SK-N-SH (cell line): ENCODE data around the gene SPRING1. TPM values are rescaled to one million over a fixed set of nuclear protein-coding genes. Genes with fewer than 3 reads are reported as not detected.

Source experiments
- CTCF ChIA-PET: fragments of 300-600, 350-600 bp; formaldehyde crosslinking; extraction: SDS; loops from one replicate; lab custom pipeline; 2021; lab: Yijun Ruan, JAX
- POLR2A ChIA-PET: fragments of 350-600 bp; sonication (Branson Sonifier 250); formaldehyde crosslinking; extraction: SDS; loops from one replicate; lab custom pipeline; 2020; ENCODE audit warnings: antibody characterized with exemption, inconsistent platforms; lab: Yijun Ruan, JAX
- DNase-seq: peaks from one replicate; pipeline ENCODE4 v3.0.0; 2012
- H2AFZ ChIP-seq: fragments of 200-600 bp; sonication (generic); 2 replicates; pipeline ENCODE4 v1.8.1; 2016; ENCODE audit warnings: antibody characterized with exemption, mild to moderate bottlenecking, low read depth
- H3F3A ChIP-seq: fragments of 200-600 bp; sonication (generic); replicated peaks from 2 replicates; pipeline ENCODE3; 2016; ENCODE audit warnings: antibody characterized with exemption, mild to moderate bottlenecking; ENCODE audit not compliant: insufficient read depth
- H3K27ac ChIP-seq, 2 experiments: fragments of 200-500 bp in 1 of 2; fragments of 200-600 bp in 1 of 2; sonication (Bioruptor generic) in 1 of 2; sonication (generic), shearing (Covaris generic) in 1 of 2; 2 replicates each; pipeline versions ENCODE4 v1.5.1 to v1.6.1; 2014 to 2016; ENCODE audit warnings: low read depth in 2 of 2, inconsistent platforms in 1 of 2, low read length in 1 of 2, mild to moderate bottlenecking in 1 of 2, mixed read lengths in 1 of 2
- H3K27me3 ChIP-seq: fragments of 200-600 bp; sonication (generic), shearing (Covaris generic); 2 replicates; pipeline ENCODE4 v1.6.1; 2016; ENCODE audit warnings: mixed run types; ENCODE audit not compliant: insufficient read depth
- H3K36me3 ChIP-seq, 2 experiments: fragments of 200-500 bp in 1 of 2; fragments of 200-600 bp in 1 of 2; sonication (Bioruptor generic) in 1 of 2; sonication (generic) in 1 of 2; replicated peaks in 1 of 2; 2 replicates each; pipeline versions ENCODE3 to v1.5.1; 2014 to 2016; ENCODE audit warnings: low read length in 1 of 2, mild to moderate bottlenecking in 1 of 2; ENCODE audit not compliant: insufficient read depth in 2 of 2, control insufficient read depth in 1 of 2
- H3K4me1 ChIP-seq, 2 experiments: fragments of 200-500 bp in 1 of 2; fragments of 200-600 bp in 1 of 2; sonication (Bioruptor generic) in 1 of 2; sonication (generic), shearing (Covaris generic) in 1 of 2; 2 replicates each; pipeline versions ENCODE4 v1.5.1 to v1.6.1; 2014 to 2016; ENCODE audit warnings: low read depth in 1 of 2, low read length in 1 of 2, mixed run types in 1 of 2; ENCODE audit not compliant: insufficient read depth in 2 of 2, control insufficient read depth in 1 of 2
- H3K4me2 ChIP-seq: fragments of 200-600 bp; sonication (generic), shearing (Covaris generic); 2 replicates; pipeline ENCODE4 v1.6.1; 2017; ENCODE audit warnings: mixed run types
- H3K4me3 ChIP-seq, 2 experiments: fragments of 200-500 bp in 1 of 2; fragments of 200-600 bp in 1 of 2; sonication (Bioruptor generic) in 1 of 2; sonication (generic), shearing (Covaris generic) in 1 of 2; 2 replicates each; pipeline versions ENCODE4 v1.5.1 to v1.8.1; 2014 to 2016; ENCODE audit warnings: low read depth in 2 of 2, inconsistent platforms in 1 of 2, low read length in 1 of 2, mild to moderate bottlenecking in 1 of 2, mixed read lengths in 1 of 2, moderate library complexity in 1 of 2
- H3K79me2 ChIP-seq: fragments of 200-600 bp; sonication (generic); 2 replicates; pipeline ENCODE4 v1.8.1; 2017; ENCODE audit warnings: mild to moderate bottlenecking; ENCODE audit not compliant: insufficient read depth
- H3K9ac ChIP-seq: fragments of 200-600 bp; sonication (generic); 2 replicates; pipeline ENCODE4 v1.6.1; 2017; ENCODE audit warnings: mixed run types
- H3K9me2 ChIP-seq: fragments of 200-600 bp; sonication (generic); 2 replicates; pipeline ENCODE4 v1.6.1; 2017; ENCODE audit warnings: mixed run types
- H3K9me3 ChIP-seq: fragments of 200-600 bp; sonication (generic); 2 replicates; pipeline ENCODE4 v1.6.1; 2017; ENCODE audit warnings: mixed run types, mild to moderate bottlenecking, moderate library complexity
- H4K20me1 ChIP-seq: fragments of 200-600 bp; sonication (generic); 2 replicates; pipeline ENCODE4 v1.6.1; 2017; ENCODE audit warnings: mild to moderate bottlenecking, mixed run types; ENCODE audit not compliant: insufficient read depth
- EZH2phosphoT487 ChIP-seq: fragments of 200-600 bp; sonication (generic); IDR thresholded peaks from 2 replicates; pipeline ENCODE4 v1.6.1; 2017; ENCODE audit warnings: low read depth, mixed run types, mild to moderate bottlenecking, antibody characterized with exemption, moderate library complexity, borderline replicate concordance
- GABPA ChIP-seq: IDR thresholded peaks from 2 replicates; pipeline ENCODE4 v1.4.0; 2012; ENCODE audit warnings: low read depth, mild to moderate bottlenecking
- RCOR1 ChIP-seq: fragments of 150-350 bp; IDR thresholded peaks from 2 replicates; pipeline ENCODE4 v1.6.1; 2017; ENCODE audit warnings: antibody characterized with exemption, low read length
- TEAD4 ChIP-seq: IDR thresholded peaks from 2 replicates; pipeline ENCODE4 v1.4.0; 2012; ENCODE audit warnings: mild to moderate bottlenecking, borderline replicate concordance; ENCODE audit not compliant: insufficient read depth
- WGBS: methylation state at CpG from one replicate; pipeline ENCODE4 v1.1.6; 2017; ENCODE audit warnings: low lambda C conversion rate; 5-methylcytosine and 5-hydroxymethylcytosine counted together
- polyA plus RNA-seq, 3 experiments: library from polyadenylated mRNA; depleted of rRNA; stranded (reverse); fragments of >200 nt; gene quantifications; 2 replicates each; pipeline ENCODE4 v1.2.3, GENCODE V29; 2012
- TF ChIP-seq, protein P1 (sequence below): fragments of 200-600 bp; sonication (generic); IDR thresholded peaks from 2 replicates; pipeline ENCODE4 v1.6.1; 2017; ENCODE audit warnings: antibody characterized with exemption, mild to moderate bottlenecking, moderate library complexity
- TF ChIP-seq, protein P2 (sequence below): IDR thresholded peaks from 2 replicates; pipeline ENCODE4 v1.4.0; 2012; ENCODE audit warnings: low read depth
- TF ChIP-seq, protein P3 (sequence below): IDR thresholded peaks from 2 replicates; pipeline ENCODE4 v1.4.0; 2012; ENCODE audit warnings: low read depth, borderline replicate concordance
- TF ChIP-seq, protein P4 (sequence below): fragments of 150-350 bp; IDR thresholded peaks from 2 replicates; pipeline ENCODE4 v1.6.1; 2016; ENCODE audit warnings: mild to moderate bottlenecking, low read depth, low read length
- TF ChIP-seq, protein P5 (sequence below): IDR thresholded peaks from 2 replicates; pipeline ENCODE4 v1.6.1; 2012; ENCODE audit warnings: mild to moderate bottlenecking, low read depth, low read length, moderate library complexity
- TF ChIP-seq, protein P6 (sequence below): IDR thresholded peaks from 2 replicates; pipeline ENCODE4 v1.4.0; 2012; ENCODE audit warnings: low read depth, borderline replicate concordance

The SPRING1 gene
- polyA plus RNA-seq, 1 of the 3 experiments (the other 2 are of a cell fraction), result 10.9 TPM

DNA sequence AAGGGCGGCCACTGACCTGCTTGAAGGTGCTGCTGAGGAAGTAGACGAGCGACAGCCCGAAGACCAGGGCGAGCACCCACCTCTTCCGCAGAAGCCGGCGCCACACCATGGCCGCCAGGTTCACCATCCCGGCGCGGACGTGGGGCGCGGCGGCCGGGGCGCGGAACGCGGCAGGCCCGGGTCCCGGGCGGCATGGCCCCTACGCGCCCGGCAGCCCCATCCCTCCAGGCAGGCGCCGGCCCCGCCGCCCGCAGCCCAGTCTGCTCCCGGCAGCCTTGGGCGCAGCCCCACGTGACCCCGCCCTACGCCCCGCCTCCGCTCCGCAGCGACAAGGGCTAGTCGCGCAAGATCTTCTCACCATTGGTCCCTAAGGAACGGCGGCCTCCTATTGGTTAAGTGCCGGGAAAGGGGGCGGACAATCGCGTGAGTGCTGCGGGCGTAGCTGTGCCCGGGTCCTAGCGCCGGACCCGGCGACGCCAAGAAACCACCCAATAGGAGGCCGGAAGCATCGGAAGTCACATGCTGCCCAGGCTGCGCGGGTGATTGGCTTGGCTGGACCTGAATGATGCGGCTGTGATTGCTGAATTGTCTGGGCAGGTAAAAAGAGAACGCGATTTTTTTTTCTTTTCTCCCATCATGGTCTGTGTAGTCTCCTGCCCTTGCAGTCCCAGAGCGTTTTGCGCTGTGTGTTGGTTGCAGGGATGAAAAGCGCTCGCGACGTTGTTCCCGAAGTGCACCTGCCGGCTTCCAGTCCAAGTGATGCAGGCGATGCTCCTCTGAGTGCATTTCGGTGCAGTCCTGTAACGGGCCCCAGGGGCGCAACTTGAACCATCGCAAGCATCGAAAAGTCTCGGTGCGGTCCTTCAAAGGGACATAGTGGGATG lies at the start of gene SPRING1, which contains the start of gene RNFT2 (continued):
- peak; percentile 76 for TF ChIP-seq GABPA
- no peak for TF ChIP-seq TEAD4
- TF ChIP-seq, protein P1, sequence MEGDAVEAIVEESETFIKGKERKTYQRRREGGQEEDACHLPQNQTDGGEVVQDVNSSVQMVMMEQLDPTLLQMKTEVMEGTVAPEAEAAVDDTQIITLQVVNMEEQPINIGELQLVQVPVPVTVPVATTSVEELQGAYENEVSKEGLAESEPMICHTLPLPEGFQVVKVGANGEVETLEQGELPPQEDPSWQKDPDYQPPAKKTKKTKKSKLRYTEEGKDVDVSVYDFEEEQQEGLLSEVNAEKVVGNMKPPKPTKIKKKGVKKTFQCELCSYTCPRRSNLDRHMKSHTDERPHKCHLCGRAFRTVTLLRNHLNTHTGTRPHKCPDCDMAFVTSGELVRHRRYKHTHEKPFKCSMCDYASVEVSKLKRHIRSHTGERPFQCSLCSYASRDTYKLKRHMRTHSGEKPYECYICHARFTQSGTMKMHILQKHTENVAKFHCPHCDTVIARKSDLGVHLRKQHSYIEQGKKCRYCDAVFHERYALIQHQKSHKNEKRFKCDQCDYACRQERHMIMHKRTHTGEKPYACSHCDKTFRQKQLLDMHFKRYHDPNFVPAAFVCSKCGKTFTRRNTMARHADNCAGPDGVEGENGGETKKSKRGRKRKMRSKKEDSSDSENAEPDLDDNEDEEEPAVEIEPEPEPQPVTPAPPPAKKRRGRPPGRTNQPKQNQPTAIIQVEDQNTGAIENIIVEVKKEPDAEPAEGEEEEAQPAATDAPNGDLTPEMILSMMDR, result peak; percentile 22; the same call in 1 of the 2 replicates
- TF ChIP-seq, protein P2, sequence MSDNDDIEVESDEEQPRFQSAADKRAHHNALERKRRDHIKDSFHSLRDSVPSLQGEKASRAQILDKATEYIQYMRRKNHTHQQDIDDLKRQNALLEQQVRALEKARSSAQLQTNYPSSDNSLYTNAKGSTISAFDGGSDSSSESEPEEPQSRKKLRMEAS, result peak; percentile 54; the same call in 1 of the 2 replicates
- TF ChIP-seq, protein P3, sequence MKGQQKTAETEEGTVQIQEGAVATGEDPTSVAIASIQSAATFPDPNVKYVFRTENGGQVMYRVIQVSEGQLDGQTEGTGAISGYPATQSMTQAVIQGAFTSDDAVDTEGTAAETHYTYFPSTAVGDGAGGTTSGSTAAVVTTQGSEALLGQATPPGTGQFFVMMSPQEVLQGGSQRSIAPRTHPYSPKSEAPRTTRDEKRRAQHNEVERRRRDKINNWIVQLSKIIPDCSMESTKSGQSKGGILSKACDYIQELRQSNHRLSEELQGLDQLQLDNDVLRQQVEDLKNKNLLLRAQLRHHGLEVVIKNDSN, result peak; percentile 93
- no peak for TF ChIP-seq EZH2phosphoT487
- TF ChIP-seq RCOR1, result no peak
- TF ChIP-seq, protein P4, sequence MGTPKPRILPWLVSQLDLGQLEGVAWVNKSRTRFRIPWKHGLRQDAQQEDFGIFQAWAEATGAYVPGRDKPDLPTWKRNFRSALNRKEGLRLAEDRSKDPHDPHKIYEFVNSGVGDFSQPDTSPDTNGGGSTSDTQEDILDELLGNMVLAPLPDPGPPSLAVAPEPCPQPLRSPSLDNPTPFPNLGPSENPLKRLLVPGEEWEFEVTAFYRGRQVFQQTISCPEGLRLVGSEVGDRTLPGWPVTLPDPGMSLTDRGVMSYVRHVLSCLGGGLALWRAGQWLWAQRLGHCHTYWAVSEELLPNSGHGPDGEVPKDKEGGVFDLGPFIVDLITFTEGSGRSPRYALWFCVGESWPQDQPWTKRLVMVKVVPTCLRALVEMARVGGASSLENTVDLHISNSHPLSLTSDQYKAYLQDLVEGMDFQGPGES, result peak; percentile 66

DNA sequence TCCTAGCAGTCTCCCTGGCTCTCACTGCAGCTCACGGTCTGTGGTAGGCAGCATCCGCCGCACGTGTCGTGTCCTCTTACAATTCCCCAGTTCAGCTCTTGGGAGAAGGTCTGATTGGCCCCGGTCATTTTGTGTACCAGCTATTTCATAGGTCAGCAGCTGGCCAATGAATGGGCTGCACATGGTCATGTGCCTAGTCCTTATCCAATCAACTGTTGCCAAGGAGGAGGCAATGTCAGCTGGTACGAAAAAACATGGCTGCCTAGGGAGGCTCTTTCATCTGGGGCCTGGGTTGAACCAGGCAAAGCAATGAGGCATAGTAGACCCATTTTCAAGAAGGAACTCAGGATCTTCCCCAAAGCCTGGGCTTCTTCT lies 46.4 kb upstream of the SPRING1 start:
- H3F3A ChIP-seq, result no peaks in the 10 kb centered on the region
- ChIA-PET POLR2A (no interaction called here), CTCF (no interaction called here)
- no peaks in the 10 kb centered on the region for H3K9me3 ChIP-seq
- no peaks in the 10 kb centered on the region for H3K9me2 ChIP-seq
- H3K4me1 ChIP-seq, result no peaks in the 10 kb centered on the region
- no peaks in the 10 kb centered on the region for H4K20me1 ChIP-seq
- TF ChIP-seq, protein P3, result peak; percentile 57; the same call in 1 of the 2 replicates
- TF ChIP-seq, protein P5, sequence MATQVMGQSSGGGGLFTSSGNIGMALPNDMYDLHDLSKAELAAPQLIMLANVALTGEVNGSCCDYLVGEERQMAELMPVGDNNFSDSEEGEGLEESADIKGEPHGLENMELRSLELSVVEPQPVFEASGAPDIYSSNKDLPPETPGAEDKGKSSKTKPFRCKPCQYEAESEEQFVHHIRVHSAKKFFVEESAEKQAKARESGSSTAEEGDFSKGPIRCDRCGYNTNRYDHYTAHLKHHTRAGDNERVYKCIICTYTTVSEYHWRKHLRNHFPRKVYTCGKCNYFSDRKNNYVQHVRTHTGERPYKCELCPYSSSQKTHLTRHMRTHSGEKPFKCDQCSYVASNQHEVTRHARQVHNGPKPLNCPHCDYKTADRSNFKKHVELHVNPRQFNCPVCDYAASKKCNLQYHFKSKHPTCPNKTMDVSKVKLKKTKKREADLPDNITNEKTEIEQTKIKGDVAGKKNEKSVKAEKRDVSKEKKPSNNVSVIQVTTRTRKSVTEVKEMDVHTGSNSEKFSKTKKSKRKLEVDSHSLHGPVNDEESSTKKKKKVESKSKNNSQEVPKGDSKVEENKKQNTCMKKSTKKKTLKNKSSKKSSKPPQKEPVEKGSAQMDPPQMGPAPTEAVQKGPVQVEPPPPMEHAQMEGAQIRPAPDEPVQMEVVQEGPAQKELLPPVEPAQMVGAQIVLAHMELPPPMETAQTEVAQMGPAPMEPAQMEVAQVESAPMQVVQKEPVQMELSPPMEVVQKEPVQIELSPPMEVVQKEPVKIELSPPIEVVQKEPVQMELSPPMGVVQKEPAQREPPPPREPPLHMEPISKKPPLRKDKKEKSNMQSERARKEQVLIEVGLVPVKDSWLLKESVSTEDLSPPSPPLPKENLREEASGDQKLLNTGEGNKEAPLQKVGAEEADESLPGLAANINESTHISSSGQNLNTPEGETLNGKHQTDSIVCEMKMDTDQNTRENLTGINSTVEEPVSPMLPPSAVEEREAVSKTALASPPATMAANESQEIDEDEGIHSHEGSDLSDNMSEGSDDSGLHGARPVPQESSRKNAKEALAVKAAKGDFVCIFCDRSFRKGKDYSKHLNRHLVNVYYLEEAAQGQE, result no peak
- TF ChIP-seq, protein P6, sequence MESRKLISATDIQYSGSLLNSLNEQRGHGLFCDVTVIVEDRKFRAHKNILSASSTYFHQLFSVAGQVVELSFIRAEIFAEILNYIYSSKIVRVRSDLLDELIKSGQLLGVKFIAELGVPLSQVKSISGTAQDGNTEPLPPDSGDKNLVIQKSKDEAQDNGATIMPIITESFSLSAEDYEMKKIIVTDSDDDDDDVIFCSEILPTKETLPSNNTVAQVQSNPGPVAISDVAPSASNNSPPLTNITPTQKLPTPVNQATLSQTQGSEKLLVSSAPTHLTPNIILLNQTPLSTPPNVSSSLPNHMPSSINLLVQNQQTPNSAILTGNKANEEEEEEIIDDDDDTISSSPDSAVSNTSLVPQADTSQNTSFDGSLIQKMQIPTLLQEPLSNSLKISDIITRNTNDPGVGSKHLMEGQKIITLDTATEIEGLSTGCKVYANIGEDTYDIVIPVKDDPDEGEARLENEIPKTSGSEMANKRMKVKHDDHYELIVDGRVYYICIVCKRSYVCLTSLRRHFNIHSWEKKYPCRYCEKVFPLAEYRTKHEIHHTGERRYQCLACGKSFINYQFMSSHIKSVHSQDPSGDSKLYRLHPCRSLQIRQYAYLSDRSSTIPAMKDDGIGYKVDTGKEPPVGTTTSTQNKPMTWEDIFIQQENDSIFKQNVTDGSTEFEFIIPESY, result no peak
- no peaks in the 10 kb centered on the region for H3K27me3 ChIP-seq
- H3K4me3 ChIP-seq, result no peak overlapping the region
- H3K27ac ChIP-seq, result no peak overlapping the region
- peaks cover 0 to 5% of the 10 kb centered on the region in 2 experiments for H3K36me3 ChIP-seq
- 97% methylated on average over 7 of the region's 7 CpGs for WGBS
- H3K79me2 ChIP-seq, result no peaks in the 10 kb centered on the region
- H3K4me2 ChIP-seq, result no peak overlapping the region
- H3K9ac ChIP-seq, result no peak overlapping the region
- peak; percentile 25 for DNase-seq
- no peak overlapping the region for H2AFZ ChIP-seq
